K562 (cell line): Measurements from ENCODE around the gene ORAI3. TPM values are rescaled to one million over a fixed set of nuclear protein-coding genes. Genes with fewer than 3 reads are reported as not detected.

Source experiments
- ATF1 ChIP-seq, 2 experiments: fragments of 450-650 bp in 1 of 2; IDR thresholded peaks; 2 replicates each; pipeline ENCODE4 v1.6.1; 2016; ENCODE audit warnings: missing compliant biosample characterization in 1 of 2, missing genetic modification characterization in 1 of 2
- IFI16 ChIP-seq: fragments of 250-450 bp; sonication (Bioruptor Pico); IDR thresholded peaks from 2 replicates; pipeline ENCODE4 v2.1.2; 2022; ENCODE audit warnings: mild to moderate bottlenecking, inconsistent platforms
- MAFG ChIP-seq: fragments of 450-650 bp; conservative IDR thresholded peaks from 2 replicates; pipeline ENCODE4 v1.6.1; 2016; ENCODE audit warnings: missing genetic modification characterization, missing compliant biosample characterization
- NR1H2 ChIP-seq: sonication (generic); formaldehyde crosslinking; IDR thresholded peaks from 2 replicates; pipeline ENCODE4 v1.4.0; 2020; ENCODE audit warnings: mild to moderate bottlenecking, missing genetic modification reagents
- NR2C2 ChIP-seq, 2 experiments: fragments of 200-800 bp in 1 of 2; sonication (Bioruptor generic) in 1 of 2; sonication (generic) in 1 of 2; formaldehyde crosslinking in 1 of 2; IDR thresholded peaks; 2 replicates each; pipeline versions ENCODE4 v1.6.1 to v1.8.0; 2016 to 2022; ENCODE audit warnings: mild to moderate bottlenecking in 1 of 2, missing compliant biosample characterization in 1 of 2, missing genetic modification characterization in 1 of 2, missing genetic modification reagents in 1 of 2
- PBX2 ChIP-seq, 2 experiments: IDR thresholded peaks in 1 of 2; conservative IDR thresholded peaks in 1 of 2; 2 replicates each; pipeline ENCODE4 v1.6.1; 2016; ENCODE audit warnings: low read depth in 2 of 2, mild to moderate bottlenecking in 1 of 2, missing compliant biosample characterization in 1 of 2, missing genetic modification characterization in 1 of 2, moderate library complexity in 1 of 2
- RB1 ChIP-seq: fragments of 450-650 bp; IDR thresholded peaks from 2 replicates; pipeline ENCODE4 v1.6.1; 2017; ENCODE audit warnings: low read depth, mild to moderate bottlenecking
- RCOR1 ChIP-seq, 2 experiments: IDR thresholded peaks; 2 replicates each; pipeline ENCODE4 v1.6.1; 2012; ENCODE audit warnings: low read depth in 2 of 2, low read length in 2 of 2, borderline replicate concordance in 1 of 2, improper control_type of control experiment in 1 of 2
- SPI1 ChIP-seq: IDR thresholded peaks from 2 replicates; pipeline ENCODE4 v1.6.1; 2011; ENCODE audit warnings: low read depth, low read length, control low read depth, borderline replicate concordance
- STAT6 ChIP-seq: sonication (generic); formaldehyde crosslinking; IDR thresholded peaks from 2 replicates; pipeline ENCODE4 v1.8.1; 2023; ENCODE audit warnings: mild to moderate bottlenecking, missing genetic modification reagents
- THRAP3 ChIP-seq: fragments of 450-650 bp; IDR thresholded peaks from 2 replicates; pipeline ENCODE4 v1.6.1; 2016; ENCODE audit warnings: mild to moderate bottlenecking, inconsistent platforms, borderline replicate concordance
- XRCC5 ChIP-seq: fragments of 200-400 bp; formaldehyde crosslinking; IDR thresholded peaks from 2 replicates; pipeline ENCODE4 v1.6.1; 2017; ENCODE audit warnings: low read depth, mild to moderate bottlenecking, low read length
- ZNF197 ChIP-seq: fragments of 200-800 bp; sonication (Bioruptor generic); IDR thresholded peaks from 2 replicates; pipeline ENCODE4 v1.6.1; 2016; ENCODE audit warnings: low read depth, missing genetic modification characterization, missing compliant biosample characterization
- ZNF3 ChIP-seq: fragments of 250-450 bp; sonication (Bioruptor Pico); IDR thresholded peaks from 2 replicates; pipeline ENCODE4 v1.5.0; 2021; ENCODE audit warnings: mild to moderate bottlenecking, moderate library complexity
- ZNF398 ChIP-seq: fragments of 250-450 bp; sonication (Bioruptor Pico); IDR thresholded peaks from 2 replicates; pipeline ENCODE4 v1.8.0; 2021; ENCODE audit warnings: moderate library complexity, mild to moderate bottlenecking, inconsistent platforms
- ZNF639 ChIP-seq, 2 experiments: fragments of 200-800 bp in 1 of 2; sonication (Bioruptor generic) in 1 of 2; sonication (generic) in 1 of 2; formaldehyde crosslinking in 1 of 2; IDR thresholded peaks in 1 of 2; conservative IDR thresholded peaks in 1 of 2; 2 replicates each; pipeline versions ENCODE4 v1.5.0 to v1.6.1; 2016 to 2020; ENCODE audit warnings: missing compliant biosample characterization in 1 of 2, missing genetic modification characterization in 1 of 2, missing genetic modification reagents in 1 of 2
- polyA plus RNA-seq, 8 experiments: library from polyadenylated mRNA; depleted of rRNA in 4 of 8; stranded (reverse) in 5 of 8; unstranded in 3 of 8; fragments of >200 nt; fragmentation: Nextera tagmentation in 2 of 8; fragmentation: Illumina TruSeq in 1 of 8; extraction: Ambion mirVana in 2 of 8; extraction: Trizol in 1 of 8; gene quantifications; 2 replicates each; pipeline versions ENCODE4 v1.2.1 to v1.2.3, GENCODE V29; 2011 to 2014; ENCODE audit warnings: inconsistent platforms in 1 of 8, missing spikeins in 1 of 8
- total RNA-seq, 7 experiments: library from RNA; depleted of rRNA in 6 of 7; stranded (reverse); fragments of >200 nt in 6 of 7; fragmentation: Illumina TruSeq in 2 of 7; extraction: Trizol in 2 of 7; gene quantifications; 2 replicates each; pipeline versions ENCODE4 v1.2.1 to v1.2.3, GENCODE V29; 2011 to 2021; ENCODE audit warnings: low replicate concordance in 1 of 7

Gene ORAI3
- total and polyA plus RNA-seq, 9 of the 15 experiments (the other 6 are each of a cell fraction or from before 2014, with no cell fraction given), result 4.9 to 23.3 (median 14.1) TPM

- TF ChIP-seq NR2C2 (CRISPR knock-in tag; IDR thresholded peaks at IDR 0.05) (no peak), NR2C2 (tag; IDR thresholded peaks at IDR 0.05) (peak; percentile 67), ZNF197 (no peak), RB1 (peak; percentile 96), ZNF3 (CRISPR knock-in tag) (no peak), SPI1 (no peak), ZNF639 (CRISPR knock-in tag; conservative IDR thresholded peaks at IDR 0.05 in 1 of 2, IDR thresholded peaks at IDR 0.05 in 1 of 2) (peak in 1 of 2 experiments; percentile 64; a peak in 2 of 4 replicates), STAT6 (CRISPR knock-in tag) (peak; percentile 25; the same call in 1 of the 2 replicates), MAFG (no peak), NR1H2 (CRISPR knock-in tag) (no peak), IFI16 (no peak), XRCC5 (no peak), ZNF398 (no peak; the same call in 1 of the 2 replicates), ATF1 (CRISPR knock-in tag; IDR thresholded peaks at IDR 0.05) (no peak), ATF1 (tag; IDR thresholded peaks at IDR 0.05) (no peak), RCOR1 (IDR thresholded peaks at IDR 0.05; ENCODE audit: borderline replicate concordance in 1 of 2, low read depth in 2 of 2, low read length in 2 of 2) (no peak), THRAP3 (no peak), PBX2 (CRISPR knock-in tag; IDR thresholded peaks at IDR 0.05; ENCODE audit: low read depth) (no peak), PBX2 (tag; conservative IDR thresholded peaks at IDR 0.05; ENCODE audit: low read depth) (no peak)
These were observed 46.6 kb upstream of the ORAI3 start (continued) for GRCh38 chr16:30902029-30902972.
